GM21619 (cell line): ENCODE results near the gene EFNA4.
A peak's percentile ranks its signal among the peaks of the same experiment; 100 is the strongest.

ENCODE experiments used
- ATAC-seq: cut with Tn5 transposase; IDR thresholded peaks from one replicate; pipeline ENCODE4 v1.9.1; 2021; ENCODE audit not compliant: unreplicated experiment

Gene EFNA4

GRCh38 chr1:155051342-155051776 lies 12.2 kb upstream of the EFNA4 start:
- ATAC-seq, result no peak

DNA sequence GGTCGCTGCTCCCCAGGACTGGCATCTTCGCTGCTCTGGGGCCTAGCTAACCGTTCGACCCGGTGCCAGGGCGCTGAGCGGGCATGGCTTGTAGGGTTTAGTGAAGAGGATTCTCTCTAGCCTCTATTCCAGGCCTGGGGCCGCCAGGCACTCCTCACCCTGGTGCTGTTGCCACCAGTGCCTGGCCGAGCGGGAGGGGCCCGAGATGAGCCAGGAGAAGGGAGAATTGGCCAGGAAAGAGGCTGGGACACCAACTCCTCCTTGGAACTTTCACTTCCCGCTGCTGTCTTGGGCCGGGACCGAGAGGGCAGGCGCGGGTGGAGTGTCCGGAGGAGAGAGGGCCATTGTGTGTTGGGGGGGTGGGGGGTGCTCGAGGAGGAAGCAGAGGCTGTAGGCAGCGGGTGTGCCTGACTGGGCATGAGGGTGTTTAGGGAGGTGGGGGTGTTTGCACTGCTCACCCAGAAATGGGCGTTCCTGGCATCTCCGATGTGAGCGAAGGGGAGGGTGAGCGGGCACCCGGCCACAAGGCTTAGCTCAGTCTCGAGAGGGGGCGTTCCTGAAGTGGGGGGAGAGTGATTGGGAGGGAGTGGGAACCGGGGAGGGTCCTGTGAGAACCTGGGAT lies 11.7 kb upstream of the EFNA4 start:
- ATAC-seq, result peak; percentile 3

DNA sequence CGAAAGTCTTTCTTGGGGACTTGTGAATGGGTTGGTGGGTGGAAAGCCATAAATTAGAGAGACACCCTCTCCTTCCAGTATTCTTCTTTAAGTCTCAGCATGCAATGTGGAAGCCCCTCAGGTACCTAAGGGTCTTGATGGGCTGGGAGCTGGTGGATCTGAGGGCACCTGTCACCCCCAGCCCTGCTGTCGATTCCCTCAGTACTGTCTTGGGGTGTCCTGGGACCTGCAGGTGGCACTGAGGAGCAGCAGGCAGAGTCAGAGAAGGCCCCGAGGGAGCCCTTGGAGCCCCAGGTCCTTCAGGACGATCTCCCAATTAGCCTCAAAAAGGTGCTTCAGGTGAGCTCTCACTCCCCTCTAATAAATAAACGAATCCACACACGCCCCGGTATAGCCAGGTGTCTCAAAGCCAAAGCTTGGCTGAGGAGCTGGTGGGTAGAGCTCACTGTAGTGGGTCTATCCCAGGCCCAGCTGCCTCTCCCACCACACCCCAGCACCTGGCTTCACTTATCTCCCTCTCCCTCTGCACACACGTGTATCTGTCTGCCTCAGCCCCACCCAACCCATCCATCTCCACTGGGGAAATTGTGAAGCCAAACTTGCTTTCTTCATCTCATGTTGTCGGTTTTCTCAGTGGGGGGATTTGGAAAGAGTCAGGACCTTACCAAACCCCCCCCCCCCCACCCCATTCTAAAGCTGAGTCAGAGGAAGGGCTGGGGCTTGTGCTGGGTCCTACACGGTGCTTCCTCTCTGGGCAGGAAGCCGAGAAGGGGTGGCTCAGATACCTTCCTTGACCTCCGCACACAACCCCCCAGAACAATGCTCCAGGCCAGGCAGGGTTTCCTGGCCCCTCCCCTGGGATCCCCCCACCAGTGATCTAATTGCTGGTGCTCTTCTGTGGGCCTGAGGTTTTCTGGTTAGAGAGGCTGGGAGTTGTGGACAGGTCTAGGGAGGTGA lies 10.8 kb upstream of the EFNA4 start:
- no peak for ATAC-seq

GRCh38 chr1:155053531-155054105 lies 9.9 kb upstream of the EFNA4 start:
- no peak for ATAC-seq

GRCh38 chr1:155057104-155057503 lies 6.4 kb upstream of the EFNA4 start:
- ATAC-seq, result no peak

- ATAC-seq, result no peak
These were observed 5.7 kb upstream of the EFNA4 start for GRCh38 chr1:155057788-155058211.

GRCh38 chr1:155060736-155061135 lies 2.8 kb upstream of the EFNA4 start:
- ATAC-seq, result no peak

- ATAC-seq, result peak; percentile 42
These were observed 2.0 kb upstream of the EFNA4 start for GRCh38 chr1:155061381-155062150.

GRCh38 chr1:155062151-155062686 lies 1.3 kb upstream of the EFNA4 start:
- ATAC-seq, result no peak

- ATAC-seq, result no peak
These were observed 683 bp upstream of the EFNA4 start for GRCh38 chr1:155062702-155063411.

GRCh38 chr1:155064111-155064831 lies 731 bp downstream of the EFNA4 start:
- ATAC-seq, result no peak

DNA sequence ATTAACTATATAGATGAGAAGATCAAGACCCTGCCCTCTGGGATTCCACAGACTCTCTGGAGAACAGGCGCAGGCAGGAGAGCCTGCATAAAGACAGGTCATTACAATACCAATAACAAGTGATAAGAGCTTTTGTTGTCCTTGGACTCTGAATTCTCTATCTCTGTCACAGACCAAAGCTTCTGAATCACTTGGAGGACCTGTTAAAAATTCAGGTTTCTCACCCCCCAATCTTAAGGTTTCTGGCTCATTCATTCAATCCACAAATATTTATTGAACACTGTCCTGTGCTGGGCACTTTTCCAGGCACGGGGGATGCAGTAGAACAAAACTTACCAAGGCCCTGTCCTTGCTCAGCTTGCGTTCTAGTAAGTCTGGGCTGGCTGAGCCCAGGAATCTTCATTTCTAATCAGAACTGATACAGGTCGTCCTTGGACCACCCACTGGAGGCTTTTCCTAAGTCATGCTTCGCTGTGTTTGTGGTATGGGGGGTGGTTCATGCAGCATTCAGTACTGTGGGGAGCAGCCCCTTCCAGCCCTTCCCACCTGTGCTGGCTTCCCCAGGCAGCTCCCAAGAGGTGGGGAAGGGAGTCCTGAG lies 1.4 kb downstream of the EFNA4 start:
- ATAC-seq, result no peak

- ATAC-seq, result no peak
These were observed 3.2 kb downstream of the EFNA4 start for GRCh38 chr1:155066777-155067176.

GRCh38 chr1:155068599-155068998 lies 5.1 kb downstream of the EFNA4 start:
- no peak for ATAC-seq

- no peak for ATAC-seq
These were observed 6.1 kb downstream of the EFNA4 start for GRCh38 chr1:155069551-155070157.

DNA sequence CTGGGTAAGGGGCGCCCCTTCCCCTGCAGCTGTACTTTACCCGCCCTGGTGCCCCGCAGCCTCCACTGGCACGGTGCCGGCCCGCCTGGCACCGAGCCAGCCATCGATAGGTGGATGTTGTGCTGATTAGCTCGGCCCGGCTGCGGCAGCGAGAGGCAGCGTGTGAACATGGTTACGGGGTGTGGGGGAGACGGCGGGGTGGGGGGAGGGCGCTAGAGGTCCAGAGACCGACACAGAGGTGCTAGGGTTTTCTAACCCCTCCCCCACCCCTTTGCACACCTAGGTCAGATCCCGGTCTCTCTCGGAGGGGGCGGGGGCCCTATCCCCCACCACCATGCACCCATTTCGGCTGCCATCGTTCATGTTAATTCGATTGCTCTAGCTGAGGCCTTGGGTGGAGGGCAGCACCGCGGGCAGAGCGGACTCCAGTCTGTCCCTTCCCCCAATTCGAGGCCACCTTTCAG lies 6.7 kb downstream of the EFNA4 start:
- no peak for ATAC-seq

DNA sequence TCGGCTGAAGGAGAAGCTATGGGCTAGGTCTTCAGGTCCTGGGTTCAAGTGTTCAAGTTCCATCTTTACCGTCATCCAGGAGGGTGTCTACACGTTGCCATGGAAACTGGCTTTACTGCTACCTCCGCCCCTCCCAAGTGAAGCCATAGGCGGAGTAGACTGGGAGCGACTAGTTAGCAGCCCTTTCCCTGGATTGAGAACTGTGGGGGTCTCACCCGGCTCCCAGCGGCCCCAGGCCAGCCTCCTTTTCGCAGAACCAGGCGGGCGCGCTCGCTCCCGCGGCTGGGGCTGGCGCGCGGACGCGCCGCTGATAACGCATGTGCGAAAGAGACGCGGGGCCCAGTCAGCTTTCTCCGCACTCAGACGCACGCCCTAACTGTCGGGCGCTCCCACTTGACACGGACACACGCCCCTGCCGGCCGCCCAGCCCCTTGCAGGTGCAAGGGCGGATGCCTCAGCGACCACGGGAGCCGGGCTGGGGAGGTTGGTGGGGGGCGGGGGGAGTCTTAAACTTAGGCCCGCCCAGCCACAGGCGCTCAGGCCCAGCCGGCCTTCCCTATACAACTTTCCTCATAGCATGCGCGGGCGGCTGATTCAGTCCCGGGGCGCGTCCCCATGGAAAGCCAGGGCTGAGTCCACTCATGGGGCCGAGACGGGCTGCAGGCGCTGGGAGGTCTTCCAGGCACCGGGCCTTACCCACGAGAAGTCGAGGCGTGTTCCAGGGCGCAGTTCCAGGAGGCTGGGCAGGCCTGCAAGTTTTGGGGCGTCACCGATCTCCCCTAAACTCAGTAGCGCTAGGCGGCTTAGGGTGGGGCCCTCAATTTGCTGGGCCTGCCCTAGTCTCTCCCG lies 7.4 kb downstream of the EFNA4 start:
- peak; percentile 62 for ATAC-seq

DNA sequence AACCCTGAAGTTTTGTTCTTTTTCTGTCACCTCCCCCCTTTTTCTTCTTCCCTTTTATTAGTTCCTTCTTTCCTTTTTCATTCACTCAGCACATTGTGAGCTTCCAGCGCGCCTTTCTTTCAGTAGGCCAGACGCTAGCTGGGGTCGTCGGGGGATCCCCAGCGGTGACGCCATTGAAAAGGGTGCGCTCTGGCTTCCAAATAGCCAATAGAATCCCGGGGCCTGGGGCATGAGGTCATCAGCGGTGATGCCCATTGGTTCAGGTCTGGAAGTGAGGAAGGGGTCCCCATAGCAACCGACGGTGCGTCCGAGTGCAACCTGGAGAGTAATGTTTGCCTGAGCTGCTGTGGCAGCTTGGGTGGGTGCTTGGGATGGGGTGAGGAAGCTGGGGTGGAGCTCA lies 8.2 kb downstream of the EFNA4 start:
- ATAC-seq, result no peak
